A673 (cell line): ENCODE results near the gene B3GNT4.

ENCODE experiments used
- CTCF ChIP-seq: fragments of 300-800, 200-600 bp; sonication (generic); conservative IDR thresholded peaks from 2 replicates; pipeline ENCODE4 v1.5.1; 2017; ENCODE audit warnings: low read depth, mild to moderate bottlenecking, antibody characterized with exemption, low read length, moderate library complexity, mixed read lengths
- EZH2 ChIP-seq: fragments of 200-600 bp; sonication (generic); IDR thresholded peaks from 2 replicates; pipeline ENCODE4 v1.6.1; 2017; ENCODE audit warnings: borderline replicate concordance, low read depth, mild to moderate bottlenecking, mixed read lengths, antibody characterized with exemption, low read length; ENCODE audit not compliant: poor library complexity, severe bottlenecking

GRCh38 chr12:122160761-122161160 lies 42.7 kb upstream of the B3GNT4 start:
- TF ChIP-seq CTCF (no peak), EZH2 (no peak)
